A549 (cell line): ENCODE data around the gene METTL27. TPM values are rescaled to one million over a fixed set of nuclear protein-coding genes. Genes with fewer than 3 reads are reported as not detected.

Source experiments
- ATAC-seq, 2 experiments: fragments of 200-7000 bp in 1 of 2; fragments of >200 bp in 1 of 2; cut with Nextera tagmentation in 1 of 2; cut with Tn5 transposase in 1 of 2; 3 replicates each; pipeline versions ENCODE4 v1.8.0 to v1.9.1; 2018 to 2020; ENCODE audit warnings: mild to moderate bottlenecking in 1 of 2, moderate library complexity in 1 of 2
- CTCF ChIA-PET: fragments of 300-600 bp; sonication (Branson Sonifier 250); formaldehyde crosslinking; extraction: SDS; loops from one replicate; lab custom pipeline; 2021; ENCODE audit warnings: antibody characterized with exemption, inconsistent platforms; lab: Yijun Ruan, JAX
- POLR2A ChIA-PET: fragments of 350-600 bp; formaldehyde crosslinking; extraction: SDS; loops from one replicate; lab custom pipeline; 2021; ENCODE audit warnings: antibody characterized with exemption, inconsistent platforms; lab: Yijun Ruan, JAX
- DNase-seq, 2 experiments: peaks; one replicate each; pipeline versions ENCODE4 v3.0.0 to v3.0.0-alpha.2; 2011 to 2016; ENCODE audit warnings: low read depth in 1 of 2, low spot score in 1 of 2
- FAIRE-seq: peaks from 2 replicates; lab custom pipeline; 2011; peaks lifted over from hg19 to GRCh38; lab: Jason Lieb, UNC
- H3K27ac ChIP-seq, 2 experiments: fragments of >200 bp; sonication (Bioruptor Twin); formaldehyde crosslinking; 3 replicates each; pipeline ENCODE4 v1.5.1; 2016 to 2017
- H3K4me1 ChIP-seq: fragments of >200 bp; sonication (Bioruptor Twin); formaldehyde crosslinking; 3 replicates; pipeline ENCODE4 v1.6.1; 2016
- H3K4me2 ChIP-seq: fragments of >200 bp; sonication (Bioruptor Twin); formaldehyde crosslinking; 3 replicates; pipeline ENCODE4 v1.6.1; 2016
- H3K4me3 ChIP-seq: fragments of >200 bp; sonication (Bioruptor Twin); formaldehyde crosslinking; 3 replicates; pipeline ENCODE4 v1.5.1; 2016
- H3K9me3 ChIP-seq: fragments of >200 bp; sonication (Bioruptor Twin); formaldehyde crosslinking; 3 replicates; pipeline ENCODE4 v1.6.1; 2016
- CBX2 ChIP-seq: fragments of 200-600 bp; sonication (generic); IDR thresholded peaks from 2 replicates; pipeline ENCODE4 v1.6.1; 2016; ENCODE audit warnings: low read depth, mild to moderate bottlenecking, borderline replicate concordance
- CBX8 ChIP-seq: fragments of 200-600 bp; sonication (generic); IDR thresholded peaks from 2 replicates; pipeline ENCODE4 v1.6.1; 2016
- CEBPB ChIP-seq, 2 experiments: fragments of >200 bp in 1 of 2; sonication (Bioruptor Twin) in 1 of 2; formaldehyde crosslinking in 1 of 2; IDR thresholded peaks; 2 replicates each; pipeline ENCODE4 v1.6.1; 2012 to 2016
- CHD4 ChIP-seq: fragments of 200-600 bp; sonication (generic); IDR thresholded peaks from 2 replicates; pipeline ENCODE4 v1.6.1; 2016; ENCODE audit warnings: antibody characterized with exemption, mild to moderate bottlenecking, borderline replicate concordance
- EHF ChIP-seq: fragments of 250-450 bp; sonication (Bioruptor Pico); IDR thresholded peaks from 2 replicates; pipeline ENCODE4 v1.5.0; 2020; ENCODE audit warnings: mild to moderate bottlenecking
- EHMT2 ChIP-seq: fragments of 200-600 bp; sonication (generic); IDR thresholded peaks from 2 replicates; pipeline ENCODE4 v1.6.1; 2016; ENCODE audit warnings: antibody characterized with exemption, low read depth, mild to moderate bottlenecking, moderate library complexity
- ESRRA ChIP-seq: fragments of 150-350 bp; IDR thresholded peaks from 2 replicates; pipeline ENCODE4 v1.6.1; 2014; ENCODE audit warnings: mild to moderate bottlenecking, low read length, borderline replicate concordance
- FOSB ChIP-seq: fragments of 250-450 bp; sonication (Bioruptor Pico); IDR thresholded peaks from 2 replicates; pipeline ENCODE4 v1.5.0; 2020; ENCODE audit warnings: mild to moderate bottlenecking, moderate library complexity
- FOSL2 ChIP-seq, 2 experiments: fragments of 450-650 bp in 1 of 2; fragments of >200 bp in 1 of 2; sonication (Bioruptor Twin) in 1 of 2; formaldehyde crosslinking; IDR thresholded peaks; 2 replicates each; pipeline versions ENCODE4 v1.5.0 to v1.6.1; 2016 to 2020; ENCODE audit warnings: mild to moderate bottlenecking in 1 of 2, moderate library complexity in 1 of 2
- HOXA7 ChIP-seq: fragments of 250-450 bp; sonication (Bioruptor Pico); IDR thresholded peaks from 2 replicates; pipeline ENCODE4 v1.5.0; 2020; ENCODE audit warnings: mild to moderate bottlenecking, moderate library complexity
- HOXB13 ChIP-seq: fragments of 250-450 bp; sonication (Bioruptor Pico); IDR thresholded peaks from 2 replicates; pipeline ENCODE4 v1.5.0; 2020; ENCODE audit warnings: low read depth, mild to moderate bottlenecking, moderate library complexity
- HOXB5 ChIP-seq: fragments of 250-450 bp; sonication (Bioruptor Pico); IDR thresholded peaks from 2 replicates; pipeline ENCODE4 v1.5.0; 2020; ENCODE audit warnings: mild to moderate bottlenecking, moderate library complexity
- MYC ChIP-seq: IDR thresholded peaks from 2 replicates; pipeline ENCODE4 v1.6.1; 2012; ENCODE audit warnings: mild to moderate bottlenecking, inconsistent platforms, low read length, improper control_type of control experiment, borderline replicate concordance
- NPAS2 ChIP-seq: fragments of 250-450 bp; sonication (Bioruptor Pico); IDR thresholded peaks from 2 replicates; pipeline ENCODE4 v1.8.0; 2022; ENCODE audit warnings: mild to moderate bottlenecking, moderate library complexity, borderline replicate concordance
- NR3C1 ChIP-seq: fragments of >200 bp; sonication (Bioruptor Twin); formaldehyde crosslinking; IDR thresholded peaks from 3 replicates; pipeline ENCODE4 v1.6.1; 2017
- PHF8 ChIP-seq: fragments of 200-600 bp; sonication (generic); IDR thresholded peaks from 2 replicates; pipeline ENCODE4 v1.6.1; 2016; ENCODE audit warnings: low read depth, mild to moderate bottlenecking, antibody characterized with exemption, moderate library complexity, borderline replicate concordance
- POLR2A ChIP-seq: IDR thresholded peaks from 2 replicates; pipeline ENCODE4 v1.6.1; 2012; ENCODE audit warnings: mild to moderate bottlenecking, low read length
- RARB ChIP-seq: fragments of 250-450 bp; sonication (Bioruptor Pico); IDR thresholded peaks from 2 replicates; pipeline ENCODE4 v1.8.0; 2021; ENCODE audit warnings: mild to moderate bottlenecking, moderate library complexity
- TP53 ChIP-seq: fragments of 250-450 bp; sonication (Bioruptor Pico); IDR thresholded peaks from 2 replicates; pipeline ENCODE4 v1.5.0; 2021; ENCODE audit warnings: mild to moderate bottlenecking, moderate library complexity
- ZC3H11A ChIP-seq: fragments of 450-650 bp; IDR thresholded peaks from 2 replicates; pipeline ENCODE4 v1.6.1; 2014; ENCODE audit warnings: antibody characterized with exemption, mild to moderate bottlenecking
- ZFP36 ChIP-seq: fragments of 450-650 bp; IDR thresholded peaks from 2 replicates; pipeline ENCODE4 v1.6.1; 2014; ENCODE audit warnings: borderline replicate concordance; ENCODE audit not compliant: partially characterized antibody
- ZNF302 ChIP-seq: fragments of 250-450 bp; sonication (Bioruptor Pico); IDR thresholded peaks from 2 replicates; pipeline ENCODE4 v1.9.0; 2021; ENCODE audit warnings: inconsistent platforms, mild to moderate bottlenecking, moderate library complexity
- WGBS: methylation state at CpG from one replicate; pipeline ENCODE4 v1.1.6; 2017; ENCODE audit errors: missing lambda C conversion rate; 5-methylcytosine and 5-hydroxymethylcytosine counted together
- polyA plus RNA-seq, 4 experiments: library from polyadenylated mRNA; depleted of rRNA in 3 of 4; stranded (reverse); fragments of >200 nt; fragmentation: RNase III in 1 of 4; extraction: RNeasy Plus Mini Kit Qiagen cat#74134 plus additional on column Dnase treatment in 1 of 4; gene quantifications; 2 replicates in 3 of 4; 3 replicates in 1 of 4; pipeline ENCODE4 v1.2.3, GENCODE V29; 2011 to 2017
- TF ChIP-seq, protein P1 (sequence below): fragments of 150-350 bp; IDR thresholded peaks from 2 replicates; pipeline ENCODE4 v1.6.1; 2014; ENCODE audit warnings: low read depth, mild to moderate bottlenecking, low read length

METTL27 gene
- polyA plus RNA-seq, 2 of the 4 experiments (the other 2 are of a cell fraction), result 4.1 to 4.9 TPM

- TF ChIP-seq FOSL2 (IDR thresholded peaks at IDR 0.05), result no peak
- no peak for TF ChIP-seq FOSL2 (CRISPR knock-in tag; IDR thresholded peaks at IDR 0.05)
These were observed 9.5 kb downstream of the METTL27 start (continued) for GRCh38 chr7:73832806-73833205.

DNA sequence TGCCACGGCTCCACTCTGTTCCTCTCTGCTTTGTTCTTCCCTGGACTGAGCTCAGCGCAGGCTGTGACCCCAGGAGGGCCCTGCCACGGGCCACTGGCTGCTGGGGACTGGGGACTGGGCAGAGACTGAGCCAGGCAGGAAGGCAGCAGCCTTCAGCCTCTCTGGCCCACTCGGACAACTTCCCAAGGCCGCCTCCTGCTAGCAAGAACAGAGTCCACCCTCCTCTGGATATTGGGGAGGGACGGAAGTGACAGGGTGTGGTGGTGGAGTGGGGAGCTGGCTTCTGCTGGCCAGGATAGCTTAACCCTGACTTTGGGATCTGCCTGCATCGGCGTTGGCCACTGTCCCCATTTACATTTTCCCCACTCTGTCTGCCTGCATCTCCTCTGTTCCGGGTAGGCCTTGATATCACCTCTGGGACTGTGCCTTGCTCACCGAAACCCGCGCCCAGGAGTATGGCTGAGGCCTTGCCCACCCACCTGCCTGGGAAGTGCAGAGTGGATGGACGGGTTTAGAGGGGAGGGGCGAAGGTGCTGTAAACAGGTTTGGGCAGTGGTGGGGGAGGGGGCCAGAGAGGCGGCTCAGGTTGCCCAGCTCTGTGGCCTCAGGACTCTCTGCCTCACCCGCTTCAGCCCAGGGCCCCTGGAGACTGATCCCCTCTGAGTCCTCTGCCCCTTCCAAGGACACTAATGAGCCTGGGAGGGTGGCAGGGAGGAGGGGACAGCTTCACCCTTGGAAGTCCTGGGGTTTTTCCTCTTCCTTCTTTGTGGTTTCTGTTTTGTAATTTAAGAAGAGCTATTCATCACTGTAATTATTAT lies 10.3 kb downstream of the METTL27 start:
- Histone ChIP-seq H3K27ac (peak overlapping the region; percentile 75 to 86; a peak in 5 of 6 replicates), H3K4me2 (peak overlapping the region; percentile 69; the same call in 1 of the 3 replicates), H3K9me3 (no peaks in the 10 kb centered on the region), H3K4me1 (peaks cover 65% of the 10 kb centered on the region), H3K4me3 (no peak overlapping the region)
- FAIRE-seq (no peak), DNase-seq (no peak), ATAC-seq (peak in 1 of 2 experiments; percentile 3; a peak in 1 of 6 replicates)
- TF ChIP-seq RARB, result no peak
- no peak for TF ChIP-seq CBX8
- TF ChIP-seq CEBPB (IDR thresholded peaks at IDR 0.05), result no peak
- TF ChIP-seq POLR2A, result peak; percentile 16; the same call in 1 of the 2 replicates
- TF ChIP-seq ZC3H11A, result no peak
- no peak for TF ChIP-seq CHD4
- TF ChIP-seq HOXB13, result no peak
- TF ChIP-seq FOSB (CRISPR knock-in tag), result no peak
- 81% methylated on average over 14 of the region's 16 CpGs for WGBS
- POLR2A ChIA-PET, result interaction anchor here (3.3 kb wide), 1 partner anchor 10 kb away, joined by 21 read pairs; the partner anchor contains the start of gene METTL27
- CTCF ChIA-PET, result interaction anchor here (0.6 to 3.7 kb wide), 5 partner anchors 9 to 98 kb away, joined by 3 to 13 read pairs (median 4); no protein-coding TSS in a partner anchor

GRCh38 chr7:73831584-73831833 lies 10.8 kb downstream of the METTL27 start:
- TF ChIP-seq PHF8 (no peak), ESRRA (no peak), FOSL2 (IDR thresholded peaks at IDR 0.05) (no peak), FOSL2 (CRISPR knock-in tag; IDR thresholded peaks at IDR 0.05) (no peak), NPAS2 (CRISPR knock-in tag) (no peak), FOSB (CRISPR knock-in tag) (no peak), HOXA7 (CRISPR knock-in tag) (no peak), CBX2 (no peak), HOXB5 (no peak)
- TF ChIP-seq, protein P1, sequence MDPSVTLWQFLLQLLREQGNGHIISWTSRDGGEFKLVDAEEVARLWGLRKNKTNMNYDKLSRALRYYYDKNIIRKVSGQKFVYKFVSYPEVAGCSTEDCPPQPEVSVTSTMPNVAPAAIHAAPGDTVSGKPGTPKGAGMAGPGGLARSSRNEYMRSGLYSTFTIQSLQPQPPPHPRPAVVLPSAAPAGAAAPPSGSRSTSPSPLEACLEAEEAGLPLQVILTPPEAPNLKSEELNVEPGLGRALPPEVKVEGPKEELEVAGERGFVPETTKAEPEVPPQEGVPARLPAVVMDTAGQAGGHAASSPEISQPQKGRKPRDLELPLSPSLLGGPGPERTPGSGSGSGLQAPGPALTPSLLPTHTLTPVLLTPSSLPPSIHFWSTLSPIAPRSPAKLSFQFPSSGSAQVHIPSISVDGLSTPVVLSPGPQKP, result no peak
- Histone ChIP-seq H3K27ac (peak overlapping the region in 1 of 2 experiments; percentile 86; a peak in 3 of 6 replicates), H3K4me2 (no peak overlapping the region), H3K4me3 (no peak overlapping the region), H3K4me1 (peaks cover 70% of the 10 kb centered on the region), H3K9me3 (no peaks in the 10 kb centered on the region)
- no peak for DNase-seq
- POLR2A ChIA-PET, result interaction anchor here (3.3 kb wide), 1 partner anchor 11 kb away, joined by 21 read pairs; the partner anchor contains the start of gene METTL27
- no peak for ATAC-seq
- FAIRE-seq, result no peak
- WGBS, result 96% methylated on average over 16 of the region's 16 CpGs
- CTCF ChIA-PET, result interaction anchor here (1.2 to 3.7 kb wide), 2 partner anchors 9 to 97 kb away, joined by 3 to 13 read pairs; no protein-coding TSS in a partner anchor

DNA sequence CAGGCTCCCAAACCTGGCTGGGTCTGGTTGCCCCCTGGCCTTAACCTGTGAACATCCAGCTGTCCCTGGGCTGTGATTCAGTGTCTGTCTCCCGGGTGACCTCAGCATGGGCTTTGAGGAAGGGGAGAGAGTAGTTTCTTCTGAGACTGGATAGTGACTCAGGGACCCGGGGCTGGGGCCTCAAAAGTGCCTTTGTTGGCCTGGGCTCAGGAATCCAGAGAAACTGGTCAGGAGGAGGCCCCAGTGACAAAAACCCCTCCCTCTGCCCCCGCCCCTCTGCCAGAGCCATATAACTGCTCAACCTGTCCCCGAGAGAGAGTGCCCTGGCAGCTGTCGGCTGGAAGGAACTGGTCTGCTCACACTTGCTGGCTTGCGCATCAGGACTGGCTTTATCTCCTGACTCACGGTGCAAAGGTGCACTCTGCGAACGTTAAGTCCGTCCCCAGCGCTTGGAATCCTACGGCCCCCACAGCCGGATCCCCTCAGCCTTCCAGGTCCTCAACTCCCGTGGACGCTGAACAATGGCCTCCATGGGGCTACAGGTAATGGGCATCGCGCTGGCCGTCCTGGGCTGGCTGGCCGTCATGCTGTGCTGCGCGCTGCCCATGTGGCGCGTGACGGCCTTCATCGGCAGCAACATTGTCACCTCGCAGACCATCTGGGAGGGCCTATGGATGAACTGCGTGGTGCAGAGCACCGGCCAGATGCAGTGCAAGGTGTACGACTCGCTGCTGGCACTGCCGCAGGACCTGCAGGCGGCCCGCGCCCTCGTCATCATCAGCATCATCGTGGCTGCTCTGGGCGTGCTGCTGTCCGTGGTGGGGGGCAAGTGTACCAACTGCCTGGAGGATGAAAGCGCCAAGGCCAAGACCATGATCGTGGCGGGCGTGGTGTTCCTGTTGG lies 11.4 kb downstream of the METTL27 start, which contains the start of gene CLDN4:
Gene CLDN4 (plus strand): TSS at position 316 of the 903 bp plus-strand sequence. CDS start 206 bp downstream, at position 522.
- no peak for FAIRE-seq
- peak within 1 kb of the TSS; percentile 34 to 86; a peak in 5 of 6 replicates for H3K27ac ChIP-seq
- H3K4me2 ChIP-seq, result peak within 1 kb of the TSS; percentile 34; the same call in 1 of the 3 replicates

More for the DNA sequence above, 11.4 kb downstream of the METTL27 start, which contains the start of gene CLDN4:
- WGBS, result 86% methylated on average over 33 of the region's 42 CpGs
- TF ChIP-seq ZNF302 (CRISPR knock-in tag), result no peak
- no peak for TF ChIP-seq EHMT2
- TF ChIP-seq, protein P1, result no peak
- TF ChIP-seq ZC3H11A, result no peak
- TF ChIP-seq EHF (CRISPR knock-in tag), result no peak
- no peak for TF ChIP-seq TP53 (CRISPR knock-in tag)
- no peak for TF ChIP-seq NR3C1
- no peak for TF ChIP-seq HOXB5
- TF ChIP-seq ZFP36, result no peak
- no peak for TF ChIP-seq MYC
- H3K4me3 ChIP-seq, result no peak within 1 kb of the TSS
- POLR2A ChIA-PET, result interaction anchor here (0.6 to 3.3 kb wide), 2 partner anchors 11 to 12 kb away, joined by 4 to 21 read pairs; partner anchors contain the start of gene METTL27
- ATAC-seq, result no peak
- CTCF ChIA-PET, result interaction anchor here (1.2 to 1.9 kb wide), 2 partner anchors 96 kb away, joined by 3 to 4 read pairs; no protein-coding TSS in a partner anchor
- H3K4me1 ChIP-seq, result peaks cover 70% of the 10 kb centered on the region
- H3K9me3 ChIP-seq, result no peaks in the 10 kb centered on the region
- no peak for DNase-seq
